MM.1S (cell line): Measurements from ENCODE around the gene NUP50.

Experiments used
- DNase-seq: peaks from one replicate; pipeline ENCODE4 v3.0.0-alpha.2; 2015
- H2AFZ ChIP-seq: fragments of 300-600 bp; sonication (generic); 2 replicates; pipeline ENCODE4 v1.6.0; 2016; ENCODE audit warnings: antibody characterized with exemption, low read length
- H3F3A ChIP-seq: fragments of 300-600 bp; sonication (generic); 2 replicates; pipeline ENCODE4 v1.6.1; 2016; ENCODE audit warnings: mild to moderate bottlenecking, antibody characterized with exemption, low read length, moderate library complexity, mixed read lengths; ENCODE audit not compliant: insufficient read depth
- H3K27ac ChIP-seq: fragments of 300-600 bp; sonication (generic); 2 replicates; pipeline ENCODE4 v1.5.1; 2016; ENCODE audit warnings: mild to moderate bottlenecking, low read length
- H3K27me3 ChIP-seq: fragments of 300-600 bp; sonication (generic); replicated peaks from 2 replicates; pipeline ENCODE4 v1.6.0; 2016; ENCODE audit warnings: low read length; ENCODE audit not compliant: insufficient read depth
- H3K36me3 ChIP-seq: fragments of 300-600 bp; sonication (generic); replicated peaks from 2 replicates; pipeline ENCODE4 v1.6.1; 2016; ENCODE audit warnings: mild to moderate bottlenecking, low read length, mixed read lengths; ENCODE audit not compliant: insufficient read depth
- H3K4me1 ChIP-seq: fragments of 300-600 bp; sonication (generic); 2 replicates; pipeline ENCODE4 v1.6.1; 2016; ENCODE audit warnings: low read length, mixed read lengths
- H3K4me2 ChIP-seq: fragments of 300-600 bp; sonication (generic); 2 replicates; pipeline ENCODE4 v1.6.0; 2016; ENCODE audit warnings: low read depth, low read length
- H3K4me3 ChIP-seq: fragments of 300-600 bp; sonication (generic); 2 replicates; pipeline ENCODE4 v1.5.1; 2016; ENCODE audit warnings: low read length, mixed read lengths
- H3K79me2 ChIP-seq: fragments of 300-600 bp; sonication (generic); 2 replicates; pipeline ENCODE4 v1.6.1; 2016; ENCODE audit warnings: mixed run types, low read length, mixed read lengths
- H3K9ac ChIP-seq: fragments of 300-600 bp; sonication (generic); 2 replicates; pipeline ENCODE4 v1.6.1; 2016; ENCODE audit warnings: low read length, mixed read lengths
- H3K9me2 ChIP-seq: fragments of 300-600 bp; sonication (generic); replicated peaks from 2 replicates; pipeline ENCODE4 v1.6.1; 2016; ENCODE audit warnings: mild to moderate bottlenecking, low read length, mixed read lengths; ENCODE audit not compliant: insufficient read depth
- H3K9me3 ChIP-seq: fragments of 300-600 bp; sonication (generic); replicated peaks from 2 replicates; pipeline ENCODE4 v1.6.1; 2016; ENCODE audit warnings: mild to moderate bottlenecking, low read length, mixed read lengths; ENCODE audit not compliant: insufficient read depth
- H4K20me1 ChIP-seq: fragments of 300-600 bp; sonication (generic); 2 replicates; pipeline ENCODE4 v1.6.1; 2016; ENCODE audit warnings: mild to moderate bottlenecking, low read length, moderate library complexity, mixed read lengths; ENCODE audit not compliant: insufficient read depth
- CTCF ChIP-seq: fragments of 300-600 bp; sonication (generic); IDR thresholded peaks from 2 replicates; pipeline ENCODE4 v1.5.1; 2016; ENCODE audit warnings: antibody characterized with exemption, low read length, mixed read lengths
- EZH2 ChIP-seq: fragments of 300-600 bp; sonication (generic); optimal IDR thresholded peaks from 2 replicates; pipeline ENCODE3; 2017; ENCODE audit warnings: low read depth, mild to moderate bottlenecking, antibody characterized with exemption, low read length, mixed read lengths
- EZH2phosphoT487 ChIP-seq: fragments of 300-600 bp; sonication (generic); IDR thresholded peaks from 2 replicates; pipeline ENCODE4 v1.6.1; 2018; ENCODE audit warnings: antibody characterized with exemption, low read length

The NUP50 gene

DNA sequence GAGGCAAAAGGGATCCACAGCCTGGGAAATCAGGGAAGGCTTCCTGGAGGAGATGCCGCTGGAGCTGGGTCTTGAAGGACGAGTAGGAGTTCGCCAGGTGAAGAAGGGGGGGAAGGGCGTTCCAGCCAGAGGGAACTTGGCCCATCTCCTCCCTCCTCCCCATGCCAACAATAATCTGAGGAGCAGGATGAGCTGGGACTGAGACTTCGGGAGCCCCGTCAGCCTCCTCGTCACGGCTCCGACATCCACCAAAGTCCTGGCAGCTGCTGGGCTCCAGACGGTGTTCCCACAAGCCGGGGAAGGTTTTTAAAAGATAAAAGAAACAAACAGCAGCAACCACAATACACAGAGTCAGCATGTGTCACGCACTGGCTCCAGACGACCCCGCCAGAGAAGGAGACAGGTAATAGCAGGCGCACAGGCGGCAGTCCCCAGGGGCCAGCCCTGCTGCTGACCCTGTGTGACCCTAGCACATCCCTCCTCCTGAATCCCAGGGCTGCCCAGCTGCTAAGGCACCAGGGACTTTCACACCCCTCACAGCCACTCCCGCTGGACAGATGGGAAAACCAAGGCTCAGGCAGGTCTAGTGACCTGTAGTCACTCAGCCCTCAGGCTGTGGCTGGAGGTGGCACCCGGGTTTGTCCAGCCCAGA, 37.3 kb downstream of the NUP50 start:
- Histone ChIP-seq H3K4me1 (no peaks in the 10 kb centered on the region), H3K79me2 (no peaks in the 10 kb centered on the region), H3K27me3 (no peaks in the 10 kb centered on the region), H3K27ac (no peak overlapping the region), H3K9me3 (no peaks in the 10 kb centered on the region), H3K9me2 (no peaks in the 10 kb centered on the region), H3K9ac (no peak overlapping the region), H3F3A (no peaks in the 10 kb centered on the region), H3K4me3 (no peak overlapping the region), H2AFZ (no peak overlapping the region), H4K20me1 (no peaks in the 10 kb centered on the region), H3K36me3 (no peaks in the 10 kb centered on the region; the same call in 1 of the 2 replicates), H3K4me2 (no peak overlapping the region)
- no peak for DNase-seq
- TF ChIP-seq EZH2phosphoT487 (no peak), EZH2 (no peak), CTCF (no peak)

- Histone ChIP-seq H3K9ac (no peak overlapping the region), H3F3A (no peaks in the 10 kb centered on the region), H3K79me2 (no peaks in the 10 kb centered on the region; the same call in 1 of the 2 replicates), H3K9me2 (no peaks in the 10 kb centered on the region), H3K27me3 (no peaks in the 10 kb centered on the region), H3K4me3 (no peak overlapping the region), H4K20me1 (no peaks in the 10 kb centered on the region), H3K27ac (no peak overlapping the region), H3K9me3 (no peaks in the 10 kb centered on the region), H3K4me1 (no peaks in the 10 kb centered on the region), H2AFZ (no peak overlapping the region), H3K36me3 (no peaks in the 10 kb centered on the region; the same call in 1 of the 2 replicates), H3K4me2 (no peak overlapping the region)
- no peak for DNase-seq
- TF ChIP-seq CTCF = no peak
- no peak for TF ChIP-seq EZH2phosphoT487
- TF ChIP-seq EZH2 = no peak
Measured at GRCh38 chr22:45201678-45202332, 38.1 kb downstream of the NUP50 start.

GRCh38 chr22:45202333-45203149, 38.8 kb downstream of the NUP50 start:
- Histone ChIP-seq H3K27ac (no peak overlapping the region), H3K27me3 (no peaks in the 10 kb centered on the region)

More at GRCh38 chr22:45202333-45203149, 38.8 kb downstream of the NUP50 start:
- Histone ChIP-seq H3K4me3 (no peak overlapping the region), H3K9ac (no peak overlapping the region), H3F3A (no peaks in the 10 kb centered on the region), H3K79me2 (peaks cover 2% of the 10 kb centered on the region), H2AFZ (no peak overlapping the region), H3K9me3 (no peaks in the 10 kb centered on the region), H3K9me2 (no peaks in the 10 kb centered on the region), H3K4me1 (no peaks in the 10 kb centered on the region), H3K36me3 (no peaks in the 10 kb centered on the region; the same call in 1 of the 2 replicates), H4K20me1 (no peaks in the 10 kb centered on the region), H3K4me2 (no peak overlapping the region)
- no peak for TF ChIP-seq EZH2
- TF ChIP-seq CTCF = no peak
- no peak for TF ChIP-seq EZH2phosphoT487
- no peak for DNase-seq
